NK-92 (cell line): ENCODE data around the gene ZSWIM4.
A peak's percentile ranks its signal among the peaks of the same experiment; 100 is the strongest.

Experiments used
- DNase-seq: peaks from one replicate; lab custom pipeline; 2025; ENCODE audit not compliant: unreplicated experiment; lab: John Stamatoyannopoulos, UW

The ZSWIM4 gene

DNA sequence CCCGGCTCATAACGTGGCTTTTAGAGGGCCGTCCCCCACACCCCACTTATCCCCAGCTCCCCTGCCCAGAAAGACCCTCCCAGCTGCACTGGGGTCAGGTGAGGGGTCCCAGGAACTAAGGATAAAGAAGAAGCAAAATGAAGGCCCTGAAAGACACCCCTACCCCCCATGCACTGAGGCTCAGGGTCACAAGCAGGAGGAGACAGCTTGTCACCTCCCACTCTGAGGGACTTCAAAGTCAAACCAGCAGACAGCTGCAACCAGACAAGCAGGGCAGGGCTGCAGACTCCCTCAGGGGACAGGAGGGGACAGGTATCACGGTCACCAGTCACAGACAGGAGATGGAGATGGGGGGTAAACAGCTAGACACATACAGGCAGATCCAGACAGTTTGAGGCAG is 75.6 kb downstream of the ZSWIM4 start:
- DNase-seq, result no peak

DNA sequence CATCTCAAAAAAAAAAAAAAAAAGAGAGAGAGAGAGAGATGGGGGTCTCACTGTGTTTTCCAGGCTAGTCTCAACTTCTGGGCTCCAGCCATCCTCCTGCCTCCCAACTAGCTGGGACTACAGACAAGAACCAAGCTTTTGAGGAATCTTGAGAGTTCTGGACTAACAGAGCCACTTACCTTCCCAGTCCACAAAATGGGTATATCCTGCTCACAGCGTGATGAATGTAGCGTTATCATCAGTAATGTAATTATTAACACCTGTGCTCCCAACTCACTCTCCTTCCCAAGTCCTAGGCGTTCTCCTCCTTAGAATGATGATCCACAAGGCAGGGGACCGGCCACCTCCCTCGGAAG is 77.1 kb downstream of the ZSWIM4 start:
- DNase-seq, result no peak

DNA sequence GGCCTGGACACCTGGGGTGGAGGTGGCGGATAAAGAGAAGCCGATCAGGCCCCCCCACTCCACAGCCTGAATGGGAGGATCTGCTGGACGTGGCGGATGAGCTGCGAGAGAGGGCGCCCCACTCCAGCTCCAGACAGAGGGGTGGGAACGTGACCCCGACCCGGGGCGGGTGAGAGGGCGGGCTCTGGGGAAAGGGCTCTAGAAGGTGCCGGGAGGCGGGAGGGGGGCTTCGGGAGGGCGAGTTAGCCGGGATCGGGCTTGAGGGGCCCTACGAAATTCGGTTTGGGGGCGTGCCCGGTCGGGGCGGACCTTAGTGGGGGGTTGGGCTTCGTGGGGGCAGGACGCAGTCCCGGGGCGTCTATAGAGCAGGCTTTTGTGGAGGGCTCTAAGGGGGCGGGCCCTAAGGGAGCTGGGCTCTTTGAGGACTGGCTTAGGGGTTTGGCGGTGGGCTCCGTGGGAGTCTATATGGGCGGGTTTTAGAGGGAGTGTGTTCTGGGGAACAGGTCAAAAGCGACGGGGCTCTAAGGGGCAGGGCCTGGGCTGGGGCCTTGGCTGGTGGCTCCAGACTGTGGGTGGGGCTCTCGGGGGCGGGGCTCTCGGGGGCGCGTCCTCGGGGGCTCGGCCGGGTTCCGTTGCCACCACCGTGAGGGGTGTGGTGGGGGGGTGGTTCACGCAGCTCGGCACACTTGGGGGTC is 77.6 kb downstream of the ZSWIM4 start:
- no peak for DNase-seq

DNA sequence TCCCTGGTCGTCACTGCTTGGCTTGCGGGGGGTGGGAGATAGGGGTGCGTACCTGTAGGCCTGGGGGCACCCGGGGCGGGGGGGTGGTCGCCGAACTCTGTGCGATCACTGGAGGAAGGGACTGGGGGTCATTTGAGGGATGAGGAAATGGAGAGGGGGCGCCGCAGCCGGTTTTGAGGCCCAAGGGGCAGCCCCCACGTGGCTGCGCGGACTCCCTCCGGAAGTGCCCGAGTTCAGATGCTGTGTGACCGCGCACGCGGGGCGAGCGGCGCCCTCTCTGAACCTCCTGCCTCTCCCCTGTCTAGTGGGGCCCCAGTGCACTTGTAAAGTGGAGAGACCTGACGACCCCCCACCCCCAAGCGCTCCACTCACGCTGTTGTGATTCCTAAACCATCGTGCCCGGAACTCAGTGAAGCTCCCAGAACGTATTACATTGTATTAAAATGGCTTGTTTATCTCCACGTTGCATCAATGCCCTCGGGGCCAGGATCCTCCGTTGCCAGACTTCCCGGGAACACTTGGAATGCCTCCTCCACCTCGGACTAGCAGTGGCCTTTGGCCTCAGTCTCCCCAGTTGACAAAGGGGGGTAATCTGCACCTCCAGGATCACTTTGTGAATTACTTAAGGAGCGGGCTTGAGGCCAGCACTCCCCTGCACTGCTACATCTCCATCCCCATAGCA is 78.7 kb downstream of the ZSWIM4 start:
- no peak for DNase-seq

DNA sequence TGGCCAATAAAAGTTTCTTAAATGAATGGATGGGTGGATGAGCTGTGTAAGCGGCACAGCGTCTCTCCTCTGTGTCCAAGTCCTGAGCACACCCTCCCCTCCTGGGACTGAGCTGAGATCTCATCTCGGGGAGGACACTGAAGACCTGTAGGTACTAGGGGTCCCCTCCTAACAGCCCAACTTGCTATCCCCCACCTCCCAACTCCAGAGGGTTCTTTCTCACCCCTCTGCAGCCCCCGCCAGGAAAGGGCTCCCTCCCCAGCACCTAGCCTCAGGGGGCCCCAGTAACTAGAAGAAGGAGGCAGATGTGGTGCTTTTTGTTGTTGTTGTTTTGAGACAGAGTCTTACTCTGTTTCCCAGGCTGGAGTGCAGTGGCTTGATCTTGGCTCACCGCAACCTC is 80.6 kb downstream of the ZSWIM4 start:
- DNase-seq, result no peak

DNA sequence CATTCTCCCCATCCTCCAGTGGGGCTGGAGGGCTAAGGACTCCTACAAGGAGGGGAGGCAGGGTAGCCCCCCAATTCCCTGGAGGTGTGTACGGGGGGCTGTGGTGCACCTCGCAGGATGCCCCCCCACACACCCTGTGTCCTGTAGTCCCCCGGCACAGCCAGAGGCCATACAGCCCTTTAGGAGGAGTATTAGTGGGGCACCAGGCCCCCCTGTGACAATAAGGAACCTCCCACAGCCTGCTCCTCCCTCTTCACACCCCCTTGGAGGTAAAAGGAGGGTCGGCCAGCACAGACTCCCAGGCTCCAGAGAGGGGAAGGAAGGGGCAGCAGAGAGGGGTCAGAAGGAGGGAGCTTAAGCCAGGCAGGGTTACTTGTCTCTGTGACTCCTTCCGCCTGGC is 81.6 kb downstream of the ZSWIM4 start, which contains the start of gene NANOS3:
TSS of gene NANOS3 (plus strand) at position 301 of the 400 bp plus-strand sequence. CDS start 115 bp downstream, outside the sequence.
- no peak for DNase-seq

DNA sequence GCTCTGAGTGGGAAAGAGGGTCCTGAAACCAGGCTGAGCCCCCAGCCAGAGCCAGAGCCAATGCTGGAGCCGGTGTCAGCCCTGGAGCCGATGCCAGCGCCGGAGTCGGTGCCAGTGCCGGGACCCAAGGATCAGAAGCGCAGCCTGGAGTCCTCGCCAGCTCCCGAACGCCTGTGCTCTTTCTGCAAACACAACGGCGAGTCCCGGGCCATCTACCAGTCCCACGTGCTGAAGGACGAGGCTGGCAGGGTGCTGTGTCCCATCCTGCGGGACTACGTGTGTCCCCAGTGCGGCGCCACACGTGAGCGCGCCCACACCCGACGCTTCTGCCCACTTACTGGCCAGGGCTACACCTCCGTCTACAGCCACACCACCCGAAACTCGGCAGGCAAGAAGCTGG is 82.1 kb downstream of the ZSWIM4 start:
- no peak for DNase-seq

DNA sequence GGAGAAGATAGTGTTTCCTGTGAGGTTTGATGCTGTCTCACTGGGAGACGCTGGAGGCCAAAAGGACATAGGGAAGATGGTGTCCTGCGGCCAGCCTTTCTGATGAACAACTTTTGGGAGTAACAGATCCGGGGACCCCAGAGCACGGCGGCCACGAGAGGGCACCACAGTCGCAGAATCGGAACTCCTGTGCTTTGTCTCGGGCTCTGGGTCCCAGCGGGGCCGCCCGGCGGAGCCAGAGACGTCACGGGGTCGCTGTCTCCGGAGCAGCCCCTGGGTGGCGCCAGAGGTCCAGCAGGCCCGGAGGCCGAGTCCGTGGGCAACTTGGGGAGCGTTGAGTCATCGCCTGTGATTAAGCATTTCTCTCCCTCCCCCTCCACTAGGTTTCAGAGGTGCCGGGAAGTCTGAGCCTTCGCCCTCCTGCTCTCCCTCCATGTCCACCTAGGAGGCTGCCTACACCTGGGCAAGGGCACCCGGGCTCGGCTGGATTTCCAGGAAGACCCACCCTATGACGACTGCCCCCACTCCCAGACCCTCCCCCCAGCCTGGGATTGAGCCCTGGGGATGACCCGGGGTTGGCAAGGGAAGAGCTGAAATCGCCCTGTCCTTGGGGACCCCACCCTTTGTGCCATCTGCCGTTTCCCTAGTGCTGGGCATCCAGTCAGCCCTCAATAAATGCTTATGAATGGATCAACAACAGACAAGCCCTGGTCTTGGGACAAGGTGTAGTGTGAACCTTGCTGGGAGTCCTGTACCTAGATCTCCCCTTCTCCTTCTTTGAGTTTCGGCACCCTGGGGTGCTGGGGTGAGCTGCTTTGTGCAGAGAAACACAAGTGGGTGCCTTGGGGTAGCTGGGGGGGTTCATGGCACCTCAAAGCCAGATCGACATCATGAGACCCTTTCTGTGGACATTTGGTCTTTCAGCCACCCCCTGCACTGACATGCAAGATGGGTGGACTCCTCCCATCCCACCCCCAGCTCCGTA is 85.1 kb downstream of the ZSWIM4 start:
- DNase-seq, result peak; percentile 48

DNA sequence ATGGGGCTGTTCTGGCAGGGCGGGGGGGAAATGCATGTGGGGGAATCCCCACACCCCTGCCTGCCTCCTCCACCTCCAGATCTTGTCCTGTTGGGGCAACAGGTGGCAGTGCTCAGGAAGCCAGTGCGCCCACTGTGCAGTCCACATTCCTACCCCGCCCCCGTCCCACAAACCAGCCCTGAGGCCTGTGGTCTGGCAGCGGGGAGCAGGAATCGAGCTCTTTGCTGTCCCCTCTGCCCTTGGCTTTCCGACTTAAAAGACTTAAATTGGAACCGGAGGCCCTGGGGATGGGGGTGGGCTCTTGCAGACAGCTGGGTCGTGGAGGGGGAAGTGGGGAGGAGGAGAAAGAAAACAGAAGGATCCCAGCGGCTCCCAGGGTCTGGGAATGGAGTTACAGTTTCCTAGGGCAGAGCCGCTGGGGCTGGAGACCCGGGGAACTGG is 86.0 kb downstream of the ZSWIM4 start:
- no peak for DNase-seq
